GM18520 (cell line): ENCODE data around the gene ZKSCAN1.

ENCODE experiments used
- ATAC-seq: cut with Tn5 transposase; IDR thresholded peaks from one replicate; pipeline ENCODE4 v1.9.1; 2021; ENCODE audit not compliant: unreplicated experiment

ZKSCAN1 gene

GRCh38 chr7:100075418-100075817, 60.0 kb downstream of the ZKSCAN1 start:
- no peak for ATAC-seq

- no peak for ATAC-seq
These were observed 61.8 kb downstream of the ZKSCAN1 start for GRCh38 chr7:100077205-100077604.

GRCh38 chr7:100079024-100079560, 63.7 kb downstream of the ZKSCAN1 start:
- no peak for ATAC-seq

- ATAC-seq, result no peak
These were observed 65.6 kb downstream of the ZKSCAN1 start for GRCh38 chr7:100080907-100081534.

GRCh38 chr7:100081535-100082102, 66.2 kb downstream of the ZKSCAN1 start, which contains the start of gene ZNF3:
TSS of gene ZNF3 (minus strand) at chr7:100081723. CDS start at chr7:100077357, 4,366 bp downstream.
- ATAC-seq, result peak; percentile 83

- no peak for ATAC-seq
These were observed 67.6 kb downstream of the ZKSCAN1 start for GRCh38 chr7:100082978-100083377.

- ATAC-seq, result no peak
These were observed 70.1 kb downstream of the ZKSCAN1 start for GRCh38 chr7:100085515-100085914.

- no peak for ATAC-seq
These were observed 71.8 kb downstream of the ZKSCAN1 start for GRCh38 chr7:100087055-100087750.

- no peak for ATAC-seq
These were observed 72.8 kb downstream of the ZKSCAN1 start for GRCh38 chr7:100088095-100088620.

GRCh38 chr7:100088621-100089457, 73.4 kb downstream of the ZKSCAN1 start, which contains the start of gene COPS6:
TSS of gene COPS6 (plus strand) at chr7:100088969. CDS start at chr7:100088991, 22 bp downstream.
- ATAC-seq, result no peak

- ATAC-seq, result no peak
These were observed 74.2 kb downstream of the ZKSCAN1 start for GRCh38 chr7:100089458-100090196.

- ATAC-seq, result no peak
These were observed 75.4 kb downstream of the ZKSCAN1 start for GRCh38 chr7:100090527-100091410.
